NT2/D1 (cell line): ENCODE data around the gene CSRP2.

Source experiments
- DNase-seq: peaks from one replicate; pipeline ENCODE4 v3.0.0-alpha.2; 2011; ENCODE audit warnings: low read depth, low spot score
- H3K27me3 ChIP-seq: 2 replicates; pipeline ENCODE4 v1.6.0; 2011; ENCODE audit warnings: mild to moderate bottlenecking; ENCODE audit not compliant: insufficient read length, insufficient read depth
- H3K36me3 ChIP-seq: 2 replicates; pipeline ENCODE4 v1.6.1; 2011; ENCODE audit warnings: mild to moderate bottlenecking, low read length, mixed read lengths; ENCODE audit not compliant: insufficient read depth, insufficient read length
- H3K4me1 ChIP-seq: 2 replicates; pipeline ENCODE4 v1.5.1; 2011; ENCODE audit not compliant: insufficient read depth, insufficient read length
- H3K4me3 ChIP-seq: 2 replicates; pipeline ENCODE4 v1.5.1; 2011; ENCODE audit warnings: low read depth; ENCODE audit not compliant: insufficient read length
- H3K9ac ChIP-seq: 2 replicates; pipeline ENCODE4 v1.6.0; 2011; ENCODE audit warnings: low read depth; ENCODE audit not compliant: insufficient read length
- H3K9me3 ChIP-seq: 2 replicates; pipeline ENCODE4 v1.5.1; 2011; ENCODE audit warnings: mild to moderate bottlenecking, low read length; ENCODE audit not compliant: insufficient read depth
- SUZ12 ChIP-seq: IDR thresholded peaks from 2 replicates; pipeline ENCODE4 v1.6.1; 2011; ENCODE audit not compliant: insufficient read length, insufficient read depth; ENCODE audit errors: extremely low read depth
- YY1 ChIP-seq: IDR thresholded peaks from 2 replicates; pipeline ENCODE4 v1.6.1; 2011; ENCODE audit not compliant: insufficient read length, insufficient read depth
- ZNF274 ChIP-seq: IDR thresholded peaks from 2 replicates; pipeline ENCODE4 v1.6.1; 2011; ENCODE audit warnings: mild to moderate bottlenecking, low read depth, low read length

CSRP2 gene

GRCh38 chr12:76888775-76889174, 10.0 kb upstream of the CSRP2 start:
- no peak for DNase-seq
- Histone ChIP-seq H3K36me3 (no peaks in the 10 kb centered on the region), H3K9ac (no peak overlapping the region), H3K4me1 (no peaks in the 10 kb centered on the region), H3K9me3 (peaks cover 2% of the 10 kb centered on the region; the same call in 1 of the 2 replicates), H3K4me3 (no peak overlapping the region), H3K27me3 (no peaks in the 10 kb centered on the region)
- no peak for TF ChIP-seq SUZ12
- no peak for TF ChIP-seq ZNF274
- TF ChIP-seq YY1, result no peak

DNA sequence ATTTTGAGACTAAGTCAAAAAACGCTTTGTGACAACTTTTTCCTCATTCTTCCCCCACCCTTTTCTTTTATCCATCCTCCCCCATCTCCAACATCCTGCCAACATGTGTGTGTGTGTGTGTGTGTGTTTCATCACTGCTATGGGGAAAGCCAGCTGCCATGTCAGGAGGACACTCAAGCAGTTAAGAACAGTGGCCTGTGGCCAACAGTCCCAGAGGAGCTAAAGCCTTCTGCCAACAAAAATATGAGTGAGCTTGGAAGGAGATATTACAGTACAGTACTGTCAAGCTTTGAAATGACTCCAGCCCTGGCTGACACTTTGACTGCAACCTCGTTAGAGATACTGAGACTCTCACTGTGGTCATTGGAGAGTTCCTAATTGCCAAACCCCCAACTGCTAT, 5.0 kb upstream of the CSRP2 start:
- DNase-seq, result no peak
- no peaks in the 10 kb centered on the region for H3K4me1 ChIP-seq
- no peaks in the 10 kb centered on the region for H3K36me3 ChIP-seq
- no peak overlapping the region for H3K9ac ChIP-seq
- peaks cover 7% of the 10 kb centered on the region for H3K27me3 ChIP-seq
- TF ChIP-seq SUZ12 (no peak), ZNF274 (no peak), YY1 (no peak)
- H3K9me3 ChIP-seq, result no peaks in the 10 kb centered on the region
- H3K4me3 ChIP-seq, result no peak overlapping the region

- Histone ChIP-seq H3K4me3 (no peak overlapping the region), H3K27me3 (peaks cover 7% of the 10 kb centered on the region), H3K36me3 (no peaks in the 10 kb centered on the region), H3K4me1 (no peaks in the 10 kb centered on the region), H3K9me3 (no peaks in the 10 kb centered on the region), H3K9ac (no peak overlapping the region)
- TF ChIP-seq ZNF274 (no peak), SUZ12 (no peak), YY1 (no peak)
- no peak for DNase-seq
Measured at GRCh38 chr12:76883151-76883550, 4.3 kb upstream of the CSRP2 start.

DNA sequence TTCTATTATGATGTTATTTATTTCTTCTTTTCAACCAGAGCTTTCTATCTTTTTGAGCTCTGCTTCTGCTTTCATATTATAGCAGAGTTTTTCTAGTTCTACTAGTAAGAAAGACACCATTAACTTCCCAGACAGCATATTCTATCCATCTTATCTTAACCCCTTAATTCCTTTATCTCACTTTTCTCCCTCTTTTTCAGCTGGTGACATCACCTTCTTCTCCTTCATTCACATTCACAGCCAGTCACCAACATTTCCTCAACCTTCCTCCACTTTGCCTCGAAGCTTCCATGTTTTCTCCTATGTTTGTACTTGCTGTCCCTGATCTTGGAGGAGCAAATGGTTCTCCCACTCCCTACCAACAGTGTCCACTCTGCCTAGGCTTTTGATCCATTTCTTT, 3.5 kb upstream of the CSRP2 start:
- H3K9ac ChIP-seq, result no peak overlapping the region
- peaks cover 7% of the 10 kb centered on the region for H3K27me3 ChIP-seq
- no peaks in the 10 kb centered on the region for H3K9me3 ChIP-seq
- no peaks in the 10 kb centered on the region for H3K4me1 ChIP-seq
- no peak overlapping the region for H3K4me3 ChIP-seq
- no peaks in the 10 kb centered on the region for H3K36me3 ChIP-seq
- TF ChIP-seq ZNF274 (no peak), SUZ12 (no peak), YY1 (no peak)
- DNase-seq, result no peak

GRCh38 chr12:76881142-76881541, 2.3 kb upstream of the CSRP2 start:
- TF ChIP-seq YY1 (no peak), SUZ12 (no peak), ZNF274 (no peak)
- H3K4me1 ChIP-seq, result peaks cover 3% of the 10 kb centered on the region
- H3K27me3 ChIP-seq, result peaks cover 7% of the 10 kb centered on the region
- H3K9me3 ChIP-seq, result no peaks in the 10 kb centered on the region
- H3K4me3 ChIP-seq, result no peak overlapping the region
- no peak overlapping the region for H3K9ac ChIP-seq
- no peak for DNase-seq
- H3K36me3 ChIP-seq, result peaks cover 4% of the 10 kb centered on the region

GRCh38 chr12:76880519-76881023, 1.8 kb upstream of the CSRP2 start:
- Histone ChIP-seq H3K36me3 (peaks cover 9% of the 10 kb centered on the region), H3K9me3 (no peaks in the 10 kb centered on the region), H3K27me3 (peaks cover 7% of the 10 kb centered on the region), H3K9ac (no peak overlapping the region), H3K4me3 (no peak overlapping the region), H3K4me1 (peaks cover 3% of the 10 kb centered on the region)
- TF ChIP-seq YY1, result no peak
- no peak for TF ChIP-seq SUZ12
- no peak for TF ChIP-seq ZNF274
- DNase-seq, result no peak

GRCh38 chr12:76879710-76880518, 1.1 kb upstream of the CSRP2 start:
- H3K27me3 ChIP-seq, result peaks cover 7% of the 10 kb centered on the region
- peak overlapping the region; percentile 73 for H3K9ac ChIP-seq
- H3K4me3 ChIP-seq, result no peak overlapping the region
- H3K9me3 ChIP-seq, result no peaks in the 10 kb centered on the region
- H3K36me3 ChIP-seq, result peaks cover 13% of the 10 kb centered on the region
- peaks cover 3% of the 10 kb centered on the region for H3K4me1 ChIP-seq
- no peak for DNase-seq
- TF ChIP-seq YY1 (no peak), ZNF274 (no peak), SUZ12 (no peak)
